ENCODE results near the gene NFATC2IP. TPM values are rescaled to one million over a fixed set of nuclear protein-coding genes. Genes with fewer than 3 reads are reported as not detected.

NFATC2IP gene
- total and polyA plus RNA-seq, 2 of the 13 experiments (the other 11 are each of a cell fraction or from before 2014, with no cell fraction given), result 32.1 to 48.5 TPM

GRCh38 chr16:28974437-28975157, 23.9 kb downstream of the NFATC2IP start, which contains the start of gene SPNS1 (continued):
- TF ChIP-seq ZNF326 (CRISPR knock-in tag; IDR thresholded peaks at IDR 0.05; ENCODE audit: borderline replicate concordance) (no peak), CEBPG (CRISPR knock-in tag; IDR thresholded peaks at IDR 0.05) (0 out of 2 replicates have a peak, but pooled peaks have one; percentile 33), MAFF (IDR thresholded peaks at IDR 0.05; ENCODE audit: low read depth, low read length) (no peak), NFE2L2 (IDR thresholded peaks at IDR 0.05; ENCODE audit: low read length) (no peak), EEA1 (CRISPR knock-in tag; IDR thresholded peaks at IDR 0.05; ENCODE audit: borderline replicate concordance) (no peak), PPARG (CRISPR knock-in tag; conservative IDR thresholded peaks at IDR 0.05) (0 out of 2 replicates have a peak, but pooled peaks have one; percentile 29), ZNF784 (CRISPR knock-in tag; IDR thresholded peaks at IDR 0.05; ENCODE audit: borderline replicate concordance) (peak; percentile 82; the same call in 1 of the 2 replicates), ZNF567 (CRISPR knock-in tag; IDR thresholded peaks at IDR 0.05; ENCODE audit: borderline replicate concordance) (peak; percentile 97), ZBTB33 (CRISPR knock-in tag; IDR thresholded peaks at IDR 0.05) (peak; percentile 75), ZNF460 (CRISPR knock-in tag; IDR thresholded peaks at IDR 0.05; ENCODE audit: borderline replicate concordance) (no peak), ZNF446 (CRISPR knock-in tag; IDR thresholded peaks at IDR 0.05) (peak; percentile 76; the same call in 1 of the 2 replicates), NFIC (IDR thresholded peaks at IDR 0.05; ENCODE audit: low read length) (peak; percentile 84; the same call in 1 of the 2 replicates), NFE2 (CRISPR knock-in tag; IDR thresholded peaks at IDR 0.05) (no peak), ZNF710 (CRISPR knock-in tag; IDR thresholded peaks at IDR 0.05; ENCODE audit: borderline replicate concordance) (peak; percentile 72; the same call in 1 of the 2 replicates)
- TF ChIP-seq, protein P1, sequence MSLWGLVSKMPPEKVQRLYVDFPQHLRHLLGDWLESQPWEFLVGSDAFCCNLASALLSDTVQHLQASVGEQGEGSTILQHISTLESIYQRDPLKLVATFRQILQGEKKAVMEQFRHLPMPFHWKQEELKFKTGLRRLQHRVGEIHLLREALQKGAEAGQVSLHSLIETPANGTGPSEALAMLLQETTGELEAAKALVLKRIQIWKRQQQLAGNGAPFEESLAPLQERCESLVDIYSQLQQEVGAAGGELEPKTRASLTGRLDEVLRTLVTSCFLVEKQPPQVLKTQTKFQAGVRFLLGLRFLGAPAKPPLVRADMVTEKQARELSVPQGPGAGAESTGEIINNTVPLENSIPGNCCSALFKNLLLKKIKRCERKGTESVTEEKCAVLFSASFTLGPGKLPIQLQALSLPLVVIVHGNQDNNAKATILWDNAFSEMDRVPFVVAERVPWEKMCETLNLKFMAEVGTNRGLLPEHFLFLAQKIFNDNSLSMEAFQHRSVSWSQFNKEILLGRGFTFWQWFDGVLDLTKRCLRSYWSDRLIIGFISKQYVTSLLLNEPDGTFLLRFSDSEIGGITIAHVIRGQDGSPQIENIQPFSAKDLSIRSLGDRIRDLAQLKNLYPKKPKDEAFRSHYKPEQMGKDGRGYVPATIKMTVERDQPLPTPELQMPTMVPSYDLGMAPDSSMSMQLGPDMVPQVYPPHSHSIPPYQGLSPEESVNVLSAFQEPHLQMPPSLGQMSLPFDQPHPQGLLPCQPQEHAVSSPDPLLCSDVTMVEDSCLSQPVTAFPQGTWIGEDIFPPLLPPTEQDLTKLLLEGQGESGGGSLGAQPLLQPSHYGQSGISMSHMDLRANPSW (CRISPR knock-in tag; IDR thresholded peaks at IDR 0.05; ENCODE audit: borderline replicate concordance), result peak; percentile 77; the same call in 1 of the 2 replicates
- TF ChIP-seq, protein P2, sequence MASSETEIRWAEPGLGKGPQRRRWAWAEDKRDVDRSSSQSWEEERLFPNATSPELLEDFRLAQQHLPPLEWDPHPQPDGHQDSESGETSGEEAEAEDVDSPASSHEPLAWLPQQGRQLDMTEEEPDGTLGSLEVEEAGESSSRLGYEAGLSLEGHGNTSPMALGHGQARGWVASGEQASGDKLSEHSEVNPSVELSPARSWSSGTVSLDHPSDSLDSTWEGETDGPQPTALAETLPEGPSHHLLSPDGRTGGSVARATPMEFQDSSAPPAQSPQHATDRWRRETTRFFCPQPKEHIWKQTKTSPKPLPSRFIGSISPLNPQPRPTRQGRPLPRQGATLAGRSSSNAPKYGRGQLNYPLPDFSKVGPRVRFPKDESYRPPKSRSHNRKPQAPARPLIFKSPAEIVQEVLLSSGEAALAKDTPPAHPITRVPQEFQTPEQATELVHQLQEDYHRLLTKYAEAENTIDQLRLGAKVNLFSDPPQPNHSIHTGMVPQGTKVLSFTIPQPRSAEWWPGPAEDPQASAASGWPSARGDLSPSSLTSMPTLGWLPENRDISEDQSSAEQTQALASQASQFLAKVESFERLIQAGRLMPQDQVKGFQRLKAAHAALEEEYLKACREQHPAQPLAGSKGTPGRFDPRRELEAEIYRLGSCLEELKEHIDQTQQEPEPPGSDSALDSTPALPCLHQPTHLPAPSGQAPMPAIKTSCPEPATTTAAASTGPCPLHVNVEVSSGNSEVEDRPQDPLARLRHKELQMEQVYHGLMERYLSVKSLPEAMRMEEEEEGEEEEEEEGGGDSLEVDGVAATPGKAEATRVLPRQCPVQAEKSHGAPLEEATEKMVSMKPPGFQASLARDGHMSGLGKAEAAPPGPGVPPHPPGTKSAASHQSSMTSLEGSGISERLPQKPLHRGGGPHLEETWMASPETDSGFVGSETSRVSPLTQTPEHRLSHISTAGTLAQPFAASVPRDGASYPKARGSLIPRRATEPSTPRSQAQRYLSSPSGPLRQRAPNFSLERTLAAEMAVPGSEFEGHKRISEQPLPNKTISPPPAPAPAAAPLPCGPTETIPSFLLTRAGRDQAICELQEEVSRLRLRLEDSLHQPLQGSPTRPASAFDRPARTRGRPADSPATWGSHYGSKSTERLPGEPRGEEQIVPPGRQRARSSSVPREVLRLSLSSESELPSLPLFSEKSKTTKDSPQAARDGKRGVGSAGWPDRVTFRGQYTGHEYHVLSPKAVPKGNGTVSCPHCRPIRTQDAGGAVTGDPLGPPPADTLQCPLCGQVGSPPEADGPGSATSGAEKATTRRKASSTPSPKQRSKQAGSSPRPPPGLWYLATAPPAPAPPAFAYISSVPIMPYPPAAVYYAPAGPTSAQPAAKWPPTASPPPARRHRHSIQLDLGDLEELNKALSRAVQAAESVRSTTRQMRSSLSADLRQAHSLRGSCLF (CRISPR knock-in tag; IDR thresholded peaks at IDR 0.05; ENCODE audit: borderline replicate concordance), result peak; percentile 90; the same call in 1 of the 2 replicates

Measured in HepG2 (cell line).